ENCODE measurements around the gene HSPA6.

HSPA6 gene

DNA sequence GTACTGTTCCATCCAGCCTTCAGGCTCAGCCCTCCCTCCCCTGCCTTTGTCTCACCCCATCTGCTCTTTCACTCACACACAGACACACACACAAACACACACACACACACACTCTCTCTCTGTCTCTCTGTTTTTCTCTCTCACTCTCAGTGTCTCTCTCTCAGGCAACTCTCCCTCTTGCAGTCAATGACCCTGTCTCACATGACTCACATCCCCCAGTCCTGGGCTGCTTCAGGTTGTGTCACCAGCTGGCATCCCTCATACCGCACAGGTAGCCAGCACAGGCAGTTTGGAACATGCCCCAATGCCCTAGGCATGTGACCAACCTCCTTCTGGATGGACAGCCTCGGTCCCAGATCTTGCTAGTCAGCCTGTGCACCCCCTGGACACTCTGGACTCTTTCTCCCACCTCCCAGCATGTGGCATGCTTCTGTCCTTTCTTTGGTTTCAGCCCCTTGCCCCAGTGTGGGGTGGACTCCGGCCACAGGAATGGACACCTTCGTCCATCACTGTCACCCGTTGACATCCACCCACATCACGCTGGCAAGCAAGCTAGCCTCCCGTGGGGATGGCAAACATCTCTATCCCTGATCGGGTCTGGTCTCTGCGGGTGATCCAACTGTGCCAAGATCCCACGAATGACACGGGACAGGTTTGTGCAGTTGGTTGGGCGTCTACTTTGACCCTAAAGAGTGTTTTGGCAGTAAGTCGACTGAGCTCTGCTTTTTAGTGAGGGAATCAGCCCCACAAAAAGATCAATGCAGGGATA is 42.5 kb upstream of the HSPA6 start:
- no peak overlapping the region for H2AFZ ChIP-seq (ENCODE audit: insufficient read depth, low read length, poor library complexity)
- no peak overlapping the region for H3K9ac ChIP-seq (ENCODE audit: low read length)
- no peak overlapping the region for H2BK12ac ChIP-seq (ENCODE audit: low read length)
- no CpG with 5 or more reads among the region's 13 CpGs for WGBS (ENCODE audit: extremely low coverage, insufficient coverage, insufficient read length)
- no peak overlapping the region for H3K27ac ChIP-seq (ENCODE audit: low read depth, low read length)
- H3K18ac ChIP-seq (ENCODE audit: low read length): no peak overlapping the region
- no peaks in the 10 kb centered on the region for H3K79me1 ChIP-seq (ENCODE audit: low read length)
- no peak overlapping the region for H3K4me3 ChIP-seq (ENCODE audit: low read depth, low read length)
- peak overlapping the region; percentile 37 for H3K23ac ChIP-seq (ENCODE audit: low read length)
- no peak overlapping the region for H4K12ac ChIP-seq (ENCODE audit: low read depth, low read length)
- H3K14ac ChIP-seq (ENCODE audit: low read length): no peak overlapping the region
- no peak overlapping the region for H4K91ac ChIP-seq (ENCODE audit: low read depth, low read length)
- no peak for DNase-seq
- H3K9me3 ChIP-seq (ENCODE audit: insufficient read depth, low read depth, low read length): peaks cover 10% of the 10 kb centered on the region
- H3K4me1 ChIP-seq (ENCODE audit: control insufficient read depth in 1 of 2, insufficient read depth in 2 of 2, low read length in 2 of 2): no peaks in the 10 kb centered on the region
- H3K27me3 ChIP-seq (ENCODE audit: insufficient read depth, low read length): no peaks in the 10 kb centered on the region
- no peaks in the 10 kb centered on the region for H3K79me2 ChIP-seq (ENCODE audit: control insufficient read depth, insufficient read depth, low read length, poor library complexity)
- no peak overlapping the region for H2AK5ac ChIP-seq (ENCODE audit: low read length)
- H2BK120ac ChIP-seq (ENCODE audit: insufficient read depth, low read length, poor library complexity): no peak overlapping the region
- no peak overlapping the region for H3K4ac ChIP-seq (ENCODE audit: low read depth, low read length)
- H3K4me2 ChIP-seq (ENCODE audit: low read length): no peak overlapping the region
- no peaks in the 10 kb centered on the region for H3K36me3 ChIP-seq (ENCODE audit: control insufficient read depth in 1 of 2, insufficient read depth in 2 of 2, low read length in 2 of 2)
- H4K8ac ChIP-seq (ENCODE audit: low read depth, low read length): no peak overlapping the region
- no peak overlapping the region for H2BK5ac ChIP-seq (ENCODE audit: low read depth, low read length, poor library complexity)

DNA sequence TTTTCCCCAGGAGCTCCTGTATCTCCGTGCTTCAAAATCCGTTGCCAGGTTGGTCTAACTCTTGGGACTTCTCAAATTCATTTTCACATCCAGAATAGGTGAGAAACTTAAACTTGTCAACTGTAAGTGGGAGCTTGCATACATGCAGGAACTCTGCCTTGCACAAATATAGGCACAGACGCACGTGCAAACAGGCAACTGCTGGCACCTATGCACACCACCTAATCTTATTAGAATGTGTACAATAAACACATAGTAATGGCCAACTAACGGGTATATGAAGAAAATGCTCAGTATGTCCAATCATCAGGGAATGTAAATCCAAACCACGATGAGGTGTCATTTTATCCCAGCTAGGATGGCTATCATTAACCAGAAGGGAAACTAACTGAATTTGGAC is 41.7 kb upstream of the HSPA6 start:
- no peaks in the 10 kb centered on the region for H3K79me1 ChIP-seq (ENCODE audit: low read length)
- WGBS (ENCODE audit: extremely low coverage, insufficient coverage, insufficient read length): no CpG with 5 or more reads among the region's 6 CpGs
- H4K91ac ChIP-seq (ENCODE audit: low read depth, low read length): no peak overlapping the region
- no peak overlapping the region for H2BK5ac ChIP-seq (ENCODE audit: low read depth, low read length, poor library complexity)
- no peak overlapping the region for H3K4me2 ChIP-seq (ENCODE audit: low read length)
- no peak overlapping the region for H2AFZ ChIP-seq (ENCODE audit: insufficient read depth, low read length, poor library complexity)
- no peaks in the 10 kb centered on the region for H3K4me1 ChIP-seq (ENCODE audit: control insufficient read depth in 1 of 2, insufficient read depth in 2 of 2, low read length in 2 of 2)
- no peak overlapping the region for H4K12ac ChIP-seq (ENCODE audit: low read depth, low read length)
- no peak overlapping the region for H3K9ac ChIP-seq (ENCODE audit: low read length)
- H3K4me3 ChIP-seq (ENCODE audit: low read depth, low read length): no peak overlapping the region
- no peak overlapping the region for H3K18ac ChIP-seq (ENCODE audit: low read length)
- no peaks in the 10 kb centered on the region for H3K79me2 ChIP-seq (ENCODE audit: control insufficient read depth, insufficient read depth, low read length, poor library complexity)
- no peak overlapping the region for H2AK5ac ChIP-seq (ENCODE audit: low read length)
- H3K27ac ChIP-seq (ENCODE audit: low read depth, low read length): no peak overlapping the region
- no peak for DNase-seq
- H3K23ac ChIP-seq (ENCODE audit: low read length): no peak overlapping the region
- no peak overlapping the region for H2BK12ac ChIP-seq (ENCODE audit: low read length)
- H3K36me3 ChIP-seq (ENCODE audit: control insufficient read depth in 1 of 2, insufficient read depth in 2 of 2, low read length in 2 of 2): no peaks in the 10 kb centered on the region
- H3K27me3 ChIP-seq (ENCODE audit: insufficient read depth, low read length): no peaks in the 10 kb centered on the region
- H3K9me3 ChIP-seq (ENCODE audit: insufficient read depth, low read depth, low read length): peaks cover 10% of the 10 kb centered on the region
- no peak overlapping the region for H3K4ac ChIP-seq (ENCODE audit: low read depth, low read length)
- no peak overlapping the region for H3K14ac ChIP-seq (ENCODE audit: low read length)
- no peak overlapping the region for H2BK120ac ChIP-seq (ENCODE audit: insufficient read depth, low read length, poor library complexity)
- no peak overlapping the region for H4K8ac ChIP-seq (ENCODE audit: low read depth, low read length)

GRCh38 chr1:161483361-161483760 is 41.0 kb upstream of the HSPA6 start:
- Histone ChIP-seq H2BK120ac (ENCODE audit: insufficient read depth, low read length, poor library complexity) (no peak overlapping the region), H4K8ac (ENCODE audit: low read depth, low read length) (no peak overlapping the region), H3K9me3 (ENCODE audit: insufficient read depth, low read depth, low read length) (peaks cover 10% of the 10 kb centered on the region), H3K4me1 (ENCODE audit: control insufficient read depth in 1 of 2, insufficient read depth in 2 of 2, low read length in 2 of 2) (no peaks in the 10 kb centered on the region), H3K18ac (ENCODE audit: low read length) (no peak overlapping the region), H4K91ac (ENCODE audit: low read depth, low read length) (no peak overlapping the region), H3K14ac (ENCODE audit: low read length) (no peak overlapping the region), H3K4me2 (ENCODE audit: low read length) (no peak overlapping the region), H3K23ac (ENCODE audit: low read length) (no peak overlapping the region), H4K12ac (ENCODE audit: low read depth, low read length) (no peak overlapping the region), H2AFZ (ENCODE audit: insufficient read depth, low read length, poor library complexity) (no peak overlapping the region), H3K4me3 (ENCODE audit: low read depth, low read length) (no peak overlapping the region), H3K79me1 (ENCODE audit: low read length) (no peaks in the 10 kb centered on the region), H2AK5ac (ENCODE audit: low read length) (no peak overlapping the region), H3K27ac (ENCODE audit: low read depth, low read length) (no peak overlapping the region), H2BK12ac (ENCODE audit: low read length) (no peak overlapping the region), H3K27me3 (ENCODE audit: insufficient read depth, low read length) (no peaks in the 10 kb centered on the region), H3K79me2 (ENCODE audit: control insufficient read depth, insufficient read depth, low read length, poor library complexity) (no peaks in the 10 kb centered on the region), H3K36me3 (ENCODE audit: control insufficient read depth in 1 of 2, insufficient read depth in 2 of 2, low read length in 2 of 2) (no peaks in the 10 kb centered on the region), H2BK5ac (ENCODE audit: low read depth, low read length, poor library complexity) (no peak overlapping the region), H3K4ac (ENCODE audit: low read depth, low read length) (no peak overlapping the region), H3K9ac (ENCODE audit: low read length) (no peak overlapping the region)
- no CpG with 5 or more reads among the region's 3 CpGs for WGBS (ENCODE audit: extremely low coverage, insufficient coverage, insufficient read length)
- DNase-seq: no peak

- H3K4me3 ChIP-seq (ENCODE audit: low read depth, low read length): no peak overlapping the region
- WGBS (ENCODE audit: extremely low coverage, insufficient coverage, insufficient read length): no CpG with 5 or more reads among the region's 2 CpGs
- H4K8ac ChIP-seq (ENCODE audit: low read depth, low read length): no peak overlapping the region
- H3K4me2 ChIP-seq (ENCODE audit: low read length): no peak overlapping the region
- H3K79me2 ChIP-seq (ENCODE audit: control insufficient read depth, insufficient read depth, low read length, poor library complexity): no peaks in the 10 kb centered on the region
- no peak overlapping the region for H3K18ac ChIP-seq (ENCODE audit: low read length)
- no peak overlapping the region for H2AK5ac ChIP-seq (ENCODE audit: low read length)
- no peak overlapping the region for H4K12ac ChIP-seq (ENCODE audit: low read depth, low read length)
- H3K9ac ChIP-seq (ENCODE audit: low read length): no peak overlapping the region
- H3K27ac ChIP-seq (ENCODE audit: low read depth, low read length): no peak overlapping the region
- no peak overlapping the region for H4K91ac ChIP-seq (ENCODE audit: low read depth, low read length)
- H2AFZ ChIP-seq (ENCODE audit: insufficient read depth, low read length, poor library complexity): no peak overlapping the region
- no peaks in the 10 kb centered on the region for H3K36me3 ChIP-seq (ENCODE audit: control insufficient read depth in 1 of 2, insufficient read depth in 2 of 2, low read length in 2 of 2)
- H3K14ac ChIP-seq (ENCODE audit: low read length): no peak overlapping the region
- H2BK12ac ChIP-seq (ENCODE audit: low read length): no peak overlapping the region
- H2BK120ac ChIP-seq (ENCODE audit: insufficient read depth, low read length, poor library complexity): no peak overlapping the region
- peaks cover 7% of the 10 kb centered on the region for H3K9me3 ChIP-seq (ENCODE audit: insufficient read depth, low read depth, low read length)
- no peaks in the 10 kb centered on the region for H3K4me1 ChIP-seq (ENCODE audit: control insufficient read depth in 1 of 2, insufficient read depth in 2 of 2, low read length in 2 of 2)
- no peaks in the 10 kb centered on the region for H3K79me1 ChIP-seq (ENCODE audit: low read length)
- H3K27me3 ChIP-seq (ENCODE audit: insufficient read depth, low read length): no peaks in the 10 kb centered on the region
- DNase-seq: peak in 1 of 2 donors; percentile 31
- H3K23ac ChIP-seq (ENCODE audit: low read length): no peak overlapping the region
- H3K4ac ChIP-seq (ENCODE audit: low read depth, low read length): no peak overlapping the region
- H2BK5ac ChIP-seq (ENCODE audit: low read depth, low read length, poor library complexity): no peak overlapping the region
Observed at GRCh38 chr1:161484613-161485012, 39.7 kb upstream of the HSPA6 start.

Data from trophoblast cell (in vitro differentiated cells and primary cell).